ENCODE results near the gene SCGB2A2. TPM values are rescaled to one million over a fixed set of nuclear protein-coding genes. Genes with fewer than 3 reads are reported as not detected.

The SCGB2A2 gene
- total RNA-seq, 2 experiments from 2014 or later: not detected

GRCh38 chr11:62309991-62310390 is 40.0 kb downstream of the SCGB2A2 start:
- no peak overlapping the region for H3K4me3 Mint-ChIP-seq
- ChIA-PET POLR2A (no interaction called here), CTCF (interaction anchor here (1.1 to 3.8 kb wide), 12 partner anchors 17 to 228 kb away, joined by 3 to 14 read pairs (median 6); partner anchors contain the start of gene SCGB1D1)
- ATAC-seq (no peak), DNase-seq (no peak)
- no peaks in the 10 kb centered on the region for H3K36me3 Mint-ChIP-seq (ENCODE audit: low read depth)
- peaks cover 35% of the 10 kb centered on the region for H3K27me3 Mint-ChIP-seq
- H3K9me3 Mint-ChIP-seq: peaks cover 2% of the 10 kb centered on the region
- H3K27ac Mint-ChIP-seq: no peak overlapping the region
- TF ChIP-seq, protein P1, sequence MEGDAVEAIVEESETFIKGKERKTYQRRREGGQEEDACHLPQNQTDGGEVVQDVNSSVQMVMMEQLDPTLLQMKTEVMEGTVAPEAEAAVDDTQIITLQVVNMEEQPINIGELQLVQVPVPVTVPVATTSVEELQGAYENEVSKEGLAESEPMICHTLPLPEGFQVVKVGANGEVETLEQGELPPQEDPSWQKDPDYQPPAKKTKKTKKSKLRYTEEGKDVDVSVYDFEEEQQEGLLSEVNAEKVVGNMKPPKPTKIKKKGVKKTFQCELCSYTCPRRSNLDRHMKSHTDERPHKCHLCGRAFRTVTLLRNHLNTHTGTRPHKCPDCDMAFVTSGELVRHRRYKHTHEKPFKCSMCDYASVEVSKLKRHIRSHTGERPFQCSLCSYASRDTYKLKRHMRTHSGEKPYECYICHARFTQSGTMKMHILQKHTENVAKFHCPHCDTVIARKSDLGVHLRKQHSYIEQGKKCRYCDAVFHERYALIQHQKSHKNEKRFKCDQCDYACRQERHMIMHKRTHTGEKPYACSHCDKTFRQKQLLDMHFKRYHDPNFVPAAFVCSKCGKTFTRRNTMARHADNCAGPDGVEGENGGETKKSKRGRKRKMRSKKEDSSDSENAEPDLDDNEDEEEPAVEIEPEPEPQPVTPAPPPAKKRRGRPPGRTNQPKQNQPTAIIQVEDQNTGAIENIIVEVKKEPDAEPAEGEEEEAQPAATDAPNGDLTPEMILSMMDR (IDR thresholded peaks at IDR 0.05): no peak
- intact Hi-C loops (cut with micrococcal nuclease): loop anchor here (5.0 kb wide), 1 partner anchor 138 kb away; no protein-coding TSS in a partner anchor
- H3K4me1 Mint-ChIP-seq (ENCODE audit: low read depth): peaks cover 9% of the 10 kb centered on the region

- Mint-ChIP-seq H3K27me3 (peaks cover 21% of the 10 kb centered on the region), H3K9me3 (no peaks in the 10 kb centered on the region), H3K27ac (no peak overlapping the region), H3K4me3 (no peak overlapping the region), H3K4me1 (ENCODE audit: low read depth) (peaks cover 9% of the 10 kb centered on the region), H3K36me3 (ENCODE audit: low read depth) (no peaks in the 10 kb centered on the region)
- ChIA-PET CTCF (interaction anchor here (1.2 to 2.5 kb wide), 3 partner anchors 60 to 233 kb away, joined by 4 to 6 read pairs (median 5); no protein-coding TSS in a partner anchor), POLR2A (no interaction called here)
- no peak for ATAC-seq
- no peak for DNase-seq
- intact Hi-C loops (cut with micrococcal nuclease): no loop called here
- TF ChIP-seq, protein P1 (IDR thresholded peaks at IDR 0.05): no peak
Observed at GRCh38 chr11:62315431-62315830, 45.5 kb downstream of the SCGB2A2 start.

DNA sequence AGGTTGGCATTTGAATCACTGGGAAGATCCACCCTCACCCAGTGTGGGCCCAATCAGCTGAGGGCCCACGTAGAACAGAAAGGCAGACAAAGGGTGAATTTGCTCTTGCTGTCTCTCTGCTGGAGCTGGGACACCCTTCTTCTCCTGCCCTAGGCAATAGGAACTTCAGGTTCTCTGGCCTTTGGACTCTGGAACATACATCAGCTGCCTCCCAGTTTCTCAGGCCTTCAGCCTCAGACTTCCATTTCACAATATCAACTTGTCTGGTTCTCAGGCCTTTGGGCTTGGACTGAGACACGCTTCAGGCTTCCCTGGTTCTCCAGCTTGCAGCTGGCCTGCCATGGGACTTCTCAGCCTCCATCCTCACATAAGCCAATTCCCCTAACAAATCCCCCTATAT is 52.6 kb downstream of the SCGB2A2 start:
- H3K4me3 Mint-ChIP-seq: no peak overlapping the region
- intact Hi-C loops (cut with micrococcal nuclease): no loop called here
- H3K4me1 Mint-ChIP-seq (ENCODE audit: low read depth): peaks cover 2% of the 10 kb centered on the region
- H3K9me3 Mint-ChIP-seq: no peaks in the 10 kb centered on the region
- ChIA-PET CTCF (interaction anchor here (0.9 to 3.6 kb wide), 6 partner anchors 11 to 214 kb away, joined by 3 to 35 read pairs (median 5); no protein-coding TSS in a partner anchor), POLR2A (no interaction called here)
- ATAC-seq: no peak
- H3K27me3 Mint-ChIP-seq: peaks cover 6% of the 10 kb centered on the region
- TF ChIP-seq, protein P1 (IDR thresholded peaks at IDR 0.05): no peak
- no peak overlapping the region for H3K27ac Mint-ChIP-seq
- no peak for DNase-seq
- no peaks in the 10 kb centered on the region for H3K36me3 Mint-ChIP-seq (ENCODE audit: low read depth)

Other genes with a start within 250 kb of the SCGB2A2 start
- gene INCENP, start 146.1 kb upstream of the SCGB2A2 start, total RNA-seq: 100 to 1,000 TPM; 126 to 130 TPM
- gene SCGB1D1, start 79.9 kb upstream of the SCGB2A2 start, total RNA-seq: not detected
- gene SCGB2A1, start 61.5 kb upstream of the SCGB2A2 start, total RNA-seq: not detected
- not detected for gene SCGB1D2, start 27.9 kb upstream of the SCGB2A2 start, total RNA-seq
- gene SCGB1D4, start 28.9 kb downstream of the SCGB2A2 start, total RNA-seq: not detected
- 1 to 10 TPM; 6.4 to 6.7 TPM for gene ASRGL1, start 67.3 kb downstream of the SCGB2A2 start, total RNA-seq
- not detected for gene SCGB1A1, start 148.9 kb downstream of the SCGB2A2 start, total RNA-seq

Measured in activated CD8-positive, alpha-beta T cell treated with anti-CD3 and anti-CD28 coated beads for 36 hours (primary cell).